CD4-positive, alpha-beta T cell treated with Interleukin-6 at 100 ng/mL for 8 hours (primary cell): ENCODE data around the gene MMGT1.

ENCODE experiments used
- DNase-seq: peaks from one replicate; pipeline ENCODE4 v3.0.0-alpha.2; 2020; ENCODE audit warnings: mixed read lengths, low spot score

Gene MMGT1

DNA sequence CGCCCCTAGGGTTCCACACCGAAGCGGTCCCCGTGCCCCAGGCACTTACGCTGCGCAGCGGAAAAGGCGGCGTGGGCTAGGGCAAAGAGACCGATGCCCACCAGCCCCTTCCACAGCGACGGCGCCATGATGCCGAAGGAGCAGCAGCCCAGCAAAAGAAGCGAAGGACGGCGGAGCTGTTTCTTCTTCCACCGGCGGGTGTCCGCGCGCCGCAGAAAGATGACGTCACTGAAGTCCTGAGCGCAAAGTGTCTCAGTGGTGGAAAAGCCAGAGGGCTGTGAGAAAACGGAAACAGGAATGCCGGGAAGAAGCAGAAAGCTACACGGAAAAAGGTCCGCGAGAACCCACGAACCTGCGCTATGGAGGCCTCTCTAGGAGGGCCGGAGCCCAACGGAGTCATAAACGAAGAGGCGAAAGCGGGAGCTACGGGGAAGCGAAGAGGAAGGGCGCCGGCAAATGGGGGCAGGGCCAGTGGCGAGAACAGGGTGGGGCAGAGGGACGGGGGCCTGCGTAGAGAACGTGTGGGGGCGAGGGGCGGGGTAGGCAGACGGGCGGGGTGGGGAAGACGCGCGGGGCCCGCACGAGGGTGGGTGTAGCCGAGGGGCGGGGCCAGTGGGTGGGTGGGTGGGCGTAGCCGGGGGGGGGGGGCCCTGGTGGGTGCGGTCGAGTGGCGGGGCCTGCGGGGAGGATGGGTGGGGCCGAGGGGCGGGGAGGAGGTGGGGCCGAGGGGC is at the start of gene MMGT1:
TSS of gene MMGT1 (minus strand) at position 441 of the 731 bp plus-strand sequence. CDS start at position 128, 313 bp downstream.
- peak; percentile 86 for DNase-seq

DNA sequence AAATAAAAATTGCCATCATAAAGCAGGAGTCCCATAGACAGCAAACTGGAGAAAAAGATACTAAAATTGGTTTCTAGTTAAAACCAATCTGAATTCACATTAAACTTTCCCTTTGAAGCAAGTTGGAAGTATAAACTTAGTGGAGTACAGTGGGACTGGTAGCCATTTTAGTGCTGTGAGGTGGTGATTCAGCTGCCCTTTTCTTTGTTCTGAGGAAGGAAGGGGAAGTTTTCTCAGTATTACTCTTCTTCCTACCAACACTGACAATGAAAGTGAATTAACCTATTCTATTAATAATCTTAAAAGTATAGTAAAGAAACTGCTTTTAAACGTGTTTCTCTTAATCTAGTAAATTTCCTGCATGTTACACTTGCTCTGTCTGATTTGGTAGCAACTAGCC is 48.1 kb upstream of the MMGT1 start:
- DNase-seq: no peak

DNA sequence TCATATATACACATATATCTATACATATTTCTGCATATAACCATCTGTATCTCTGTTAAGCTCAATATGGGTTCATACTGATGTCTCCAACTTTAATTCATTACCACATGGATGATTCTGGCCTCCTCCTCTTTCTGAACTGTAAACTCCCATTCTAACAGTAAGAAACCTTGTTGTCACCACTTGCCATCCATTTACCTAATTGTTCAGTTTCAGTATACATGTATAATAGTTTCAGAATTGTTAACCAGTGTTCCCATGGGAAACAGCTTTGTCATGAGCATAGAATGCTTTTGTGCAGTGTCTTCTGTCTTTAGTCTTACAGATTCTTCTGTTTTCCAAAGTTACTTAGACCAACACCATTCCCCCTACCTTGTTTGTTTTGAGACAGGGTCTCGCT is 47.4 kb upstream of the MMGT1 start:
- DNase-seq: no peak

DNA sequence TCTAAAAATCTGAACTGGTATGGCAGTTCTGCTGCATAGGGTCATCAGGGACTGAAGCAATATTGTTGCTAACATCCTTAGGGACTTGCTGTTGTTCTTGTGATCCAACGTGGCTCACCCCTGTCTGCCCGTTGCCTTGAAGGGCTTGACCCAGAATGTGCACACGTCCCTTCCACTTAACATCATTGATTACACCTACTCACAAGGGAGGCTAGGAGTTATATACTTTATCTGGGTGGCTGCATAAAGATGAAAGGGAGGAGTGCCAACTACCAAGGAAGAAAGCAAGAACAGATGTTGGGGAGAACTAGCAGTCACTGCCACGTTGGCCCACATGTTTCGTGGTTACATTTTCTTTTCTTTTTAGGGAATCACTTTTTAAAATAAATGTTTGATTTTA is 45.4 kb upstream of the MMGT1 start:
- DNase-seq: no peak

DNA sequence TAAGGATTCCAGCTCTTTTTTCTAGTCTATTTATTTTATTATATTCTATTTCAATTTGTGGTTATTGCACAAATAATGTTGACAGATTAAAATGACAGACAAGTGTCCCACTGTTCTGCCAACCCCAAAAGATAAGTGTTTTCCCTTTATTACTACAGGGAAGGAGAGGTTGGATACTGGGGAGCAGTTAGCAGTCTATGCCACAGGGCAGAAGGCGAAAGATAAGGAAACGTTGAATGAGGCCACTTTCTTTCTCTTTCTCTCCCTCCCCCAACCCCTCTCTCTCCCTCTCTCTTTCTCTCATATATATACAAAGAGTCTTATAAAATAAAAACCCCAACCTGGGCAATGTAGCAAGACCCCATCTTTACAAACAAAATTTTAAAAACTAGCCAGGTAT is 43.1 kb upstream of the MMGT1 start:
- DNase-seq: no peak

DNA sequence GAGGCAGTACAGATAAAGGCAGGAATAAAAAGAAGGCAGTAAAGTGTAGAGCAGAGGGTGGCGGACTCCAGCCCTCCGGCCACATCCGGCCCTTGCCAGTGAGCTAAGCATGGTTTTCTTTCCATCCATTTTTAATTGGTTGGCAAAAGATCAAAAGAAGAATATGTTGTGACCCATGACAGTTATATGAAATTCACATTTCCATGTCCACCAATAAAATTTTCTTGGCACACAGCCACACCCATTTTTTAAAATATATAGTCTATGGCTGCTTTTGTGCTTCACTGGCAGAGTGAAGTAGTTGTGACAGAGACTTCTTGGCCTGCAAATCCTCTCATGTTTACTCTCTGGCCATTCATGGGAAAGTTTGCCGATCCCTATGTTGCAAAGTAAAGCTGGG is 41.2 kb upstream of the MMGT1 start:
- DNase-seq: no peak

DNA sequence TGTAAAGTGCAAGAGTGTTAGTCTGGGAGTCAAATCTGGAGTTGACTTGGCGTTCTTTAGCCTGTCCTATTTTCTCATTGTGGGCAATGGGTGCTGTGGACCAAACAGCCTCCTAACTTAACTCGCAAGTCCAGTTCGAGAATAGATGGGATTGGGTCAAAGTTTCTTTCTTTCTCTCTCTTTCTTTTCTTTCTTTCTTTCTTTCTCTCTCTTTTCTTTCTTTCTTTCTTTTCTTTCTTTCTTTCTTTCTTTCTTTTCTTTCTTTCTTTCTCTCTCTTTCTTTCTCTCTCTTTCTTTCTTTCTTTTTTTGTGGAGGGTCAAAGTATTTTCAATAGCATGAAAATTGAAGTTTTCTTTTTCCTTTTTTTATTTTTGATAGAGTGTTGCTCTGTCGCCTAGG is 14.5 kb upstream of the MMGT1 start:
- no peak for DNase-seq

DNA sequence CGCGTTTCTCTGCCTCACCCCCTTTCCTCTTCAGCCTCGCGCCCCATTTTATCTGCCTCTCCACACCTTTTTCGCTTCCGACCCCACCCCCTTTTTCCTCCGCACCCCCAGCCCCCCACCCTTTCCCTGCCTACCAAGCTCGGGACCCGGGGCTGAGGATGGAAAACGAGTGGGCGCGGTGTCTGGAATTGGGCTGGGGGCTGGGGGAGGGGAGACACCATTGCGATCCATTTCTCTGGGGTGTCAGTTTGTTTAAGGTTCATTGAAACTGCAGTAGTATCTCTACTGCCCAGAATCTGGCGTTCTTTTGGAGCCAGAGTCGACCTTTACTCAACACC is 12.2 kb upstream of the MMGT1 start:
- DNase-seq: no peak

DNA sequence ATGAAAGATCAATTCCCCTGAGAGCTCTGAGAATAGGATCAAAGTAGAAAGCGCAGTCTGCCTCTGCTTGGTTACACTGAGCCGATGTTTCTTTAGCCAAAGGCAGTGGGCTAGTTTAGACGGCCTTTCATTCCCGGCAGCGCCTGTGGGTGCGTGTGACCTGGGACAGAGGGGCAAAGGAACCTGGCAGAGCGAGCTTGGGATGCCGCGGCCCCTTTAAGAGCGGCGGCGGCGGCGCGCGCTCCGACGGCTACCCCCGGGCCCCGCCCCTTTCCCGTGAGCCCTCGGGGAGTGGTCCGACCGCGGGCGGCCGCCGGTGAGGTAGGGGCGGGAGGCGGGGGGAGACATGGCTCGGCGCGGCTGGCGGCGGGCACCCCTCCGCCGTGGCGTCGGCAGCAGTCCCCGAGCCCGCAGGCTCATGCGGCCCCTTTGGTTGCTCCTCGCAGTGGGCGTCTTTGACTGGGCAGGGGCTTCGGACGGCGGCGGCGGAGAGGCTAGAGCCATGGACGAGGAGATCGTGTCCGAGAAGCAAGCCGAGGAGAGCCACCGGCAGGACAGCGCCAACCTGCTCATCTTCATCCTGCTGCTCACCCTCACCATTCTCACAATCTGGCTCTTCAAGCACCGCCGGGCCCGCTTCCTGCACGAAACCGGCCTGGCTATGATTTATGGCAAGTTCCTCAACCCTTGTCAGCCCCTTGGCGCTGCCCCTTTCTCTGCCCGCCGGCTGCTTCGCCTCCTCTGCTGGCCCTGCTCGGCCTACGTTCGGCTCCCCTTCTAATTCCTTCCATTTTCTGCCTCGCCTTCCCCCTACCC is 11.6 kb upstream of the MMGT1 start, which contains the start of gene SLC9A6:
TSS of gene SLC9A6 (plus strand) at position 279 of the 816 bp plus-strand sequence. CDS start at position 503, 224 bp downstream.
- DNase-seq: peak; percentile 56

DNA sequence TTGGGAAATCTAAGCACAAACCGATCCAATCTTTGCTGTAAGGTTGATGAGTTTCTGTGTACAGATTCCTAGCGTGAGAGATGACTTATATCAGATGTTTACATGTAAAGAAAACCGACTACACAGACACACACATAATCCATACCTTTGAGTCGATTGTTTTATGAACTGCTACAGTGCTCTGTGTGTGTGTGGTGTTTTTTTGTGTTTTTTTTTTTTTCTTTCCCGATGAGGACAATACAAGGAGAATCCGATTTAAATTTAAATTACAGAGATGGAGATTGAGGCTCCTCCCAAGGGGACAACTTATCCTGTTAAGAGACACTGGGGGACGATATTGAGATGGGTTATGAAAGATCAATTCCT is 11.0 kb upstream of the MMGT1 start:
- DNase-seq: no peak

DNA sequence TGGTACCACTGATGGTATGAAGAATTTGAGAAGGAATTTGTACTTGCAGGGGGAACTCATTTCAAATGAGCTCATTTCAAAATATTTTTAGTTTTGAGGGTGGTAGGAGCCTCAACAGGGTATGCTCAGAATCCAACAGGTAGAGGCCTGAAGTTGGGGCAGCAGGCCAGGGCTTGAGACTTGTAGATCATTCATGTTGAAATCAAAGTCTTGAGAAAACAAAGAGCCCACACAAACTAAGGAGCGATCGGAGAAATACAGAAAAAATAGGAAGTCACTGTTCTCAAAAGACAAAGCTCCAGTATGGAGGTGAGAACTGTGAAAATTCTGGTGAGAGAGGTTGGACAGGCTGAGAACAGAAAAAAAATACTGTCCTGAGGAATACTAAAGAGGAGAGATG is 10.5 kb upstream of the MMGT1 start:
- no peak for DNase-seq

DNA sequence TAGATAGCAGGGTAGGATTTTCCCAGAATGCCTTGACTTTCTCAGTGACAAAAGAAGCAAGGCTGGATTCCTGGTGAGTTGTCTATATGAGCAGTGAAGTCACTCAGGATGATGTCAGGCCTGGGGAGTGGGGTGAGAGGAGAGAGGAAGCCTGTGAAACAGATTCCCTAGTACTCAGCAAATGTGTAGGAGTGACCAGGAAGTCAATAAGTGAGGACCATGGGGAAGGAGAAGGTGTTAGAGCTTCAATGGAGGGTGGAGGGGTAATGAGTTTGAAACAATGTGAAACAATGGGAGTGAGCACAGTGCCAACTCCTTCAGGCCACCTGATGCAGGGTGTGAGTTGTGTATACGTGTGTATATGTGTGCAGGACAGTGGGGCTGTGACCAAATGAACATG is 9.1 kb upstream of the MMGT1 start:
- no peak for DNase-seq

DNA sequence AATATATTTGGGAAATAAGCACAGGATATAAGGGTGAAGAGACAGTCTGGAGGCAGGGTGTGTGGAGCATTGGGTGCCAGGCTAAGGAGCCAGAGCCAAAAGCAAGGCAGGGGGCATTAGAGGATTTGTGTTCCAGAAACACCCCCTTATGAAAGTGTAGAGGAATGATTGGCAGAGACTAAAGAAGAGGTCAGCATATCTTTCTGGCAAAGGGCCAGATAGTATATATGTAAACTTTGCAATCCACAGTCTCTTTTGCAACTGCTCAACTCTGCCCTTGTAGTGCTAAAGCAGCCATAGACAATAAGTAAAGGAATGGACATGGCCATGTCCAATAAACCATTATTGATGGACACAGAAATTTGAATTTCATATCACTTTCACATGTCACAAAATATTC is 7.9 kb upstream of the MMGT1 start:
- DNase-seq: no peak

DNA sequence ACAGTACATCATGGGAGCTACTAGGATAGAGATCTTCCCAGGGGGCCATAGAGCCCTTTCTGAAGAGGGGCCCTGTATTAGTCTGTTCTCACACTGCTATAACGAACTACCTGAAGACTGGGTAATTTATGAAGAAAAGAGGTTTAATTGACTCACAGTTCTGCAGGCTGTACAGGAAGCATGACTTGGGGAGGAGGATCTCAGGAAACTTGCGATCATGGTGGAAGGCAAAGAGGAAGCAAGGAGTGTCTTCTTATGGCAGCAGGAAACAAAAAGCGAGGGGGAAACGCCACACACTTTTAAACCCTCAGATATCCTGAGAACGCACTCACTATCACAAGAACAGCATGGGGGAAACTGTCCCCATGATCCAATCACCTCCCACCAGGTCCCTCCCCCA is 7.2 kb upstream of the MMGT1 start:
- DNase-seq: no peak

DNA sequence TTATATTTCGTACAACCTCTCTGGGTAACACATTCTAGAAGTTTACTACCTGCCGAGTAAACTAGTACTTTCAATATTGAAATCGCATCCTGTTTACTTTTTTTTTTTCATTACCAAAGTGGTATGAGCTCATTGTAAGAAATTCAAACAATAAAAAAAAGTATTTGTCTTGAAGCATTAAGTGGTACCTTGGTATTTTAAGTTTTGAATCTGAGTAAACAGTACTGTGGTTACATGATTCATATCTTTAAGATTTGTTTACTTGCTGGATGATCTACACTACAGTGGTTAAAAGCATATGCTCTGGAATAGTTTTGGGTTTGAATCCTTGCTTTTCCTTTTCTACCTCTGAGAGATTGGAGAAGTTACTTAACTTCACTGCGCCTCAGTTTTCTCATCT is 3.8 kb upstream of the MMGT1 start:
- DNase-seq: no peak

DNA sequence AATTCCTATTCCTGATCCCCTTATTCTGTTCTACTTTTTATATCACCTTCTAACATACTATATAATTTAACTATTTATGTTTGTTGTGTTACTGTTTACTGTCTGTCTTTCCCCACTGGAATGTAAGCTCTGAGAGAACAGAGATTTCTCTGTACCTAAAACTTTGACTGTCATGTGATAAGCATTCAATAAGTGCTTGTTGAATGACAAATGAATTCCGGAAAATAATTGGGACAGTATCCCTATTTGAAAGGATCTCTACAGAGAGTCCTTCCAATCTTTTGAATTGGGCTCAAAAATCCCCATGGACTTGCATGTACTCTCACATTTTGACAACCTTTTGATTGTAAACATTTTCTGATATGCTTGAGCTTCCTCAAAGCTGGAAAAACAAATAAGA is 1.6 kb upstream of the MMGT1 start:
- no peak for DNase-seq

DNA sequence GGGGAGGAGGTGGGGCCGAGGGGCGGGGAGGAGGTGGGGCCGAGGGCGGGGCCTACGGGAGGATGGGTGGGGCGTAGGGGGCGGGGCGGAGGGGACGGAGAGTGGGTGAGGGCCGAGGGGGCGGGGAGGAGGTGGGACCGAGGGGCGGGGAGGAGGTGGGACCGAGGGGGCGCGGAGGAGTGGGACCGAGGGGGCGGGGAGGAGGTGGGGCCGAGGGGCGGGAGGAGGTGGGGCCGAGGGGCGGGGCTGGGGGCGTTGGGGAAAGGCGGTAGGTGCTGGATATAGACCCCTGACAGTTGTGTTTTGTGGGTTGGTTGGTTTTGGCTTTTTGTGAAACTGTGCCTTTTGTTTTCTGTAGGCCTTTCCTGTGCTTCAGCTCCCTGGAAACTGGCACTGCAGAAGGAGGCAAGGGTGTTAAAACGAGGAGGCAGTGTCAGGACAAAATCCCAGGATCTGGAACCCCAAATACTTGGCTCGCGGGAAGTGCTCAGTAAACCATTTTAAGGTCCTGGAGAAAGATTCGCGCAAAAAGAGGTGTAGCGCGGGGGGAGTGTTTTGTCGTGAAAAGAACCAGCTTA is 580 bp upstream of the MMGT1 start:
- peak; percentile 84 for DNase-seq

DNA sequence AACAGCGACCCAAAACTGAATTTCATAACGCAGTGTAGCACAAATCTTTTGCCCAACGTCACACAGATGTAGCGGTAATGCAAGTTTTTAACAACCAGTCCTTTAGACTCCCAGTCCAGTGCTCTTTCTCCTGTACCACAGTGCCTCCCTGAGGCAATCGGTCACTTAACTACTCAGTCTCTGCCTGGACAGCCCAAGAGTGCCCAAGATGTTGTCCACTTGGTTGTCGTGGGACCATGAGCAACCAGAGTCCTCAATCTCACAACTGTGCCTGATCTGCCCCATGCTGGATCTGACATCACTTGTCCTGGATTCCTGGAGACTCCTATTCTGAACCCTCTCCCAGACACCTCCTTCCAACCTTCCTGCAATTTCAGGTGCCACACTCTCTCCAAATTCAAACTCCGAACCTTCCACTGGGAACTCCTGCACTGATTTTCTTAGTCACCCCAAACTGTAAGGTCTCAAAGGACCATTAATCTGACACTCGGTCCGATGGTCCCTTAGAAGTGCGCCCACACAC is 702 bp downstream of the MMGT1 start:
- DNase-seq: no peak

DNA sequence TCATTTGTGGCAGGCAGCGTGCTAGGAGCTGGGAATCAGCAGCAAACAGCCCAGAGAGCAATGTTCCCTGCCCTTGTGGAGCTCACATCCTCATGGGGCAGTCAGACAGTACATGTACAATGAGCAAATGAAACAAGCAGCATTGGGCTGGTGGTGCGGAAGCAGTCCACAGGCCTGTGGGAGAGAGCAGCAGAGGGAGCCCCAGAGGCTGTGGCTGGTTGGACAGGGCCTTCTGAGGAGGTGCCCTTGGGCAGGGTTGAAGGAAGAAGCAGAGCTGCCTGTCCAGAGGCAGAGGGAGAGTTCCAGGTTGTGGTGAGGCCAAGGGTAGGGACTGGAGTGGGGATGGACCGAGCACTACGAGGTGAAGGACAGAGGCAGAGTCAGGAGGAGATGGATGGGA is 22.5 kb downstream of the MMGT1 start:
- DNase-seq: no peak

DNA sequence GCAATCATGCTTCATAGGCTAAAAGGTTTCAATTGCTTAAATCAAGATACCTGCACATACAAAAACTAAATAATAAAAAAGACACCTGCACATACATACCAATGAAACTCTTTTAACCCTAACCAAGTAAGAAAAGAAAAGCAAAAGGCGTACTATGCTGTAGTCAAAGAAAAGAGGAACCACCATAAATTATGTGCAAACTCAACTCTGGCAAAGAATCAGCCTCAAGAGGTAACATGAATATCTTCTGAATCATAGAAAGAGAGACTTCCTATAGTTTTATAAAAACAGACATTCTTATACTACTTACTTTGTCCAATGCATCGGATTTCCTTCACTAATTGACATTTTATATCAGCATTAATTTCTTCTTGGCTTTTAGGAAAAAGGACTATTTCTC is 29.3 kb downstream of the MMGT1 start:
- no peak for DNase-seq

DNA sequence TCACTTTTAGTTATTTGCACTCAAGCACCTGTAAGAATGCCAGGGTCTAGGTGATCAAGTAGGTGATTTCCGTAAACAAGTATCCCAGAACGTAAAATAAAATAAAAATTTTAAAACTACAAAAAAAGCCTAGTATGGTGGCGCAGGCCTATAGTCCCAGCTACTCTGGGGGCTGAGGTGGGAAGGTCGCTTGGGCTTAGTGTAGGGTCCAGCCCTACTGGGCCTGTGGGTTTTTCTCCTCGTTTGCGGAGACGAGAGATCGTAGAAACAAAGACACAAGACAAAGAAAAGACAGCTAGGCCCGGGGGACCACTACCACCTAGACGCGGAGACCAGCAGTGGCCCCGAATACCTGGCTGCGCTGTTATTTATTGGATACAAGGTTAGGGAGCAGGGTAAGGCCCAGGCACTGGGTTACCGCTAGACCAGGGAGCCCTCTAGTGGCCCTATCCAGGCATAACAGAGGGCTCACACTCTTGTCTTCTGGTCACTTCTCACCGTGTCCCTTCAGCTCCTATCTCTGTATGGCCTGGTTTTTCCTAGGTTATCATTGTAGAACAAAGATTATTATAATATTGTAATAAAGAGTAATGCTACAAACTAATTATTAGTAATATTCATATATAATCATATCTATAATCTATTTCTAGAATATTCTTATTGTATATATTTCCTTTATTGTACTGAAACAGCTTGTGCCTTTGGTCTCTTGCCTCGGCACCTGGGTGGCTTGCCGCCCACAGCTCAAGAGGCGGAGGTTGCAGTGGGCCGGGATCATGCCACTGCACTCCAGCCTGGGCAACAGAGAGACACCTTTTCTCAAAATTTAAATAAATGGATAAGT is 41.9 kb downstream of the MMGT1 start:
- peak; percentile 29 for DNase-seq

DNA sequence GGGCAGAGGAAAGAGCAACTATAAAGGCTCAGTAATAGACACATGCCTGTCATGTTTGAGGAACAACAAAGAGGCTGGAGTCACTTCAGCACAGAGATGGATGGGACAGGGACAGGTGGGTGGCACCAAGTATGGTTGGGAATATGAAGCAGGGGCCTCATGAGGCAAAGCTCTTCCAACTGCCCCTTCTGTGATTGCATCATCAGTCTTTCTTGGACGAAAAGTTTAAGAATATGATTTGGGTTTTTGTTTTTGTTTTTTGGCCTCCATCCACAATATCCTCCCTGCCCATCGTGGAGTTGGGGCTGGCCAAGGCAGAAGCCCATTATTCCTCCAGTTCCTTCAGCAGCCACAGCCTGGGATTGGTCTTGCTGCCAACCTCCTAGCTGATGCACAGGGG is 45.9 kb downstream of the MMGT1 start:
- DNase-seq: no peak
